H1 (cell line): ENCODE results near the gene TVP23A. TPM values are rescaled to one million over a fixed set of nuclear protein-coding genes. Genes with fewer than 3 reads are reported as not detected.

Source experiments
- CTCF ChIA-PET: fragments of 300-600 bp; sonication (Branson Sonifier 250); formaldehyde crosslinking; loops from one replicate; lab custom pipeline; 2021; ENCODE audit not compliant: partially characterized antibody; lab: Charles Lee
- POLR2A ChIA-PET: fragments of 300-600 bp; sonication (Branson Sonifier 250); formaldehyde crosslinking; loops from one replicate; lab custom pipeline; 2021; ENCODE audit warnings: inconsistent platforms; ENCODE audit not compliant: partially characterized antibody; lab: Charles Lee
- DNase-seq, 2 experiments: peaks; one replicate each; pipeline versions ENCODE4 v3.0.0 to v3.0.0-alpha.2; 2010 to 2022; ENCODE audit warnings: low spot score in 2 of 2, low read depth in 1 of 2, mixed read lengths in 1 of 2
- FAIRE-seq: peaks from 2 replicates; lab custom pipeline; 2011; peaks lifted over from hg19 to GRCh38; lab: Jason Lieb, UNC
- H2AFZ ChIP-seq: 2 replicates; pipeline ENCODE4 v1.8.1; 2012; ENCODE audit warnings: low read length, inconsistent platforms
- H2AK5ac ChIP-seq: 2 replicates; pipeline ENCODE4 v1.6.1; 2013; ENCODE audit warnings: low read depth, low read length
- H2BK120ac ChIP-seq: replicated peaks from 2 replicates; pipeline ENCODE3; 2013; ENCODE audit warnings: low read depth, low read length, inconsistent platforms
- H2BK12ac ChIP-seq: 2 replicates; pipeline ENCODE4 v1.6.1; 2013; ENCODE audit warnings: low read depth, low read length
- H2BK15ac ChIP-seq: 2 replicates; pipeline ENCODE4 v1.6.1; 2013; ENCODE audit warnings: low read length
- H2BK20ac ChIP-seq: 2 replicates; pipeline ENCODE4 v1.6.1; 2013; ENCODE audit warnings: low read length
- H2BK5ac ChIP-seq: 2 replicates; pipeline ENCODE4 v1.6.1; 2013; ENCODE audit warnings: low read depth, low read length
- H3K14ac ChIP-seq: 2 replicates; pipeline ENCODE4 v1.6.1; 2013; ENCODE audit warnings: inconsistent platforms; ENCODE audit not compliant: insufficient read length
- H3K18ac ChIP-seq: 2 replicates; pipeline ENCODE4 v1.6.1; 2013; ENCODE audit warnings: low read length; ENCODE audit errors: extremely low read depth
- H3K23ac ChIP-seq: 2 replicates; pipeline ENCODE4 v1.6.1; 2013; ENCODE audit warnings: inconsistent platforms; ENCODE audit not compliant: insufficient read length
- H3K23me2 ChIP-seq: 2 replicates; pipeline ENCODE4 v1.6.1; 2013; ENCODE audit warnings: low read depth, low read length
- H3K27ac ChIP-seq: 2 replicates; pipeline ENCODE4 v1.6.1; 2011; ENCODE audit warnings: low read depth, low read length, inconsistent platforms
- H3K27me3 ChIP-seq, 4 experiments: replicated peaks in 1 of 4; 1 replicate in 1 of 4; 2 replicates in 3 of 4; pipeline versions ENCODE4 v1.6.1 to v1.8.1; 2011 to 2013; ENCODE audit warnings: low read length in 3 of 4, mild to moderate bottlenecking in 3 of 4, inconsistent platforms in 2 of 4, mixed read lengths in 2 of 4, moderate library complexity in 1 of 4; ENCODE audit not compliant: control insufficient read depth in 3 of 4, insufficient read depth in 3 of 4; ENCODE audit errors: extremely low read depth in 1 of 4
- H3K36me3 ChIP-seq, 4 experiments: 2 replicates each; pipeline versions ENCODE4 v1.6.1 to v1.8.1; 2011 to 2013; ENCODE audit warnings: mild to moderate bottlenecking in 4 of 4, low read length in 3 of 4, moderate library complexity in 2 of 4, control low read depth in 1 of 4, inconsistent platforms in 1 of 4; ENCODE audit not compliant: insufficient read depth in 4 of 4, control insufficient read depth in 2 of 4
- H3K4ac ChIP-seq: replicated peaks from 2 replicates; pipeline ENCODE3; 2013; ENCODE audit warnings: low read length, low read depth, mixed read lengths, inconsistent platforms; ENCODE audit not compliant: insufficient read length
- H3K4me1 ChIP-seq, 4 experiments: replicated peaks in 1 of 4; 1 replicate in 1 of 4; 2 replicates in 3 of 4; pipeline versions ENCODE4 v1.6.1 to v1.8.1; 2011 to 2013; ENCODE audit warnings: low read length in 3 of 4, inconsistent platforms in 2 of 4, mixed read lengths in 1 of 4; ENCODE audit not compliant: insufficient read depth in 4 of 4, control insufficient read depth in 3 of 4
- H3K4me2 ChIP-seq, 2 experiments: 2 replicates each; pipeline versions ENCODE4 v1.6.1 to v1.8.1; 2011 to 2013; ENCODE audit warnings: low read depth in 2 of 2, low read length in 2 of 2, control low read depth in 1 of 2, inconsistent platforms in 1 of 2, mild to moderate bottlenecking in 1 of 2; ENCODE audit not compliant: insufficient read depth in 1 of 2
- H3K4me3 ChIP-seq, 4 experiments: fragments of 200-600, 300-600 bp in 1 of 4; sonication (generic), shearing (Covaris generic), sonication (Bioruptor Twin) in 1 of 4; 2 replicates each; pipeline versions ENCODE4 v1.5.1 to v1.8.1; 2011 to 2016; ENCODE audit warnings: low read length in 4 of 4, low read depth in 3 of 4, control low read depth in 2 of 4, inconsistent platforms in 2 of 4, mild to moderate bottlenecking in 2 of 4, mixed read lengths in 1 of 4, moderate library complexity in 1 of 4; ENCODE audit not compliant: insufficient read depth in 2 of 4; ENCODE audit errors: extremely low read depth in 1 of 4
- H3K56ac ChIP-seq: replicated peaks from 2 replicates; pipeline ENCODE3; 2013; ENCODE audit warnings: low read depth, mild to moderate bottlenecking, mixed read lengths, low read length, inconsistent platforms; ENCODE audit not compliant: insufficient read length
- H3K79me1 ChIP-seq: 2 replicates; pipeline ENCODE4 v1.6.1; 2013; ENCODE audit warnings: low read depth, low read length, control low read depth
- H3K79me2 ChIP-seq, 2 experiments: 2 replicates each; pipeline versions ENCODE4 v1.6.1 to v1.8.1; 2012 to 2013; ENCODE audit warnings: low read length in 2 of 2, mild to moderate bottlenecking in 2 of 2, inconsistent platforms in 1 of 2; ENCODE audit not compliant: insufficient read depth in 2 of 2, control insufficient read depth in 1 of 2
- H3K9ac ChIP-seq, 4 experiments: replicated peaks in 1 of 4; 1 replicate in 1 of 4; 2 replicates in 3 of 4; pipeline versions ENCODE4 v1.6.1 to v1.8.1; 2011 to 2013; ENCODE audit warnings: low read depth in 3 of 4, low read length in 3 of 4, control low read depth in 2 of 4, mild to moderate bottlenecking in 2 of 4, moderate library complexity in 2 of 4, inconsistent platforms in 1 of 4; ENCODE audit errors: extremely low read depth in 1 of 4
- H3K9me3 ChIP-seq, 2 experiments: 2 replicates each; pipeline versions ENCODE4 v1.6.1 to v1.8.1; 2012 to 2013; ENCODE audit warnings: mild to moderate bottlenecking in 2 of 2, moderate library complexity in 2 of 2, control low read depth in 1 of 2, inconsistent platforms in 1 of 2, low read depth in 1 of 2, low read length in 1 of 2, mixed read lengths in 1 of 2; ENCODE audit not compliant: insufficient read depth in 2 of 2
- H4K20me1 ChIP-seq, 2 experiments: replicated peaks in 1 of 2; 2 replicates each; pipeline versions ENCODE3 to v1.8.1; 2011 to 2013; ENCODE audit warnings: inconsistent platforms in 2 of 2, low read length in 2 of 2, mild to moderate bottlenecking in 1 of 2; ENCODE audit not compliant: insufficient read depth in 2 of 2, control insufficient read depth in 1 of 2
- H4K5ac ChIP-seq: 2 replicates; pipeline ENCODE4 v1.6.1; 2013; ENCODE audit warnings: low read length, low read depth, mixed read lengths, inconsistent platforms; ENCODE audit not compliant: insufficient read length
- H4K8ac ChIP-seq: 2 replicates; pipeline ENCODE4 v1.8.0; 2013; ENCODE audit warnings: mild to moderate bottlenecking, moderate library complexity, low read length, inconsistent platforms; ENCODE audit not compliant: insufficient read depth; ENCODE audit errors: extremely low read depth
- H4K91ac ChIP-seq: replicated peaks from 2 replicates; pipeline ENCODE3; 2013; ENCODE audit warnings: low read length, mixed read lengths, inconsistent platforms; ENCODE audit not compliant: insufficient read length
- BACH1 ChIP-seq: IDR thresholded peaks from 2 replicates; pipeline ENCODE4 v1.6.1; 2012; ENCODE audit warnings: low read length, improper control_type of control experiment
- CBX8 ChIP-seq: fragments of 300-800, 300-1000 bp; sonication (generic); IDR thresholded peaks from 2 replicates; pipeline ENCODE4 v1.7.1; 2016; ENCODE audit warnings: low read depth, low read length, borderline replicate concordance
- CTBP2 ChIP-seq: IDR thresholded peaks from 2 replicates; pipeline ENCODE4 v1.7.0; 2011; ENCODE audit warnings: borderline replicate concordance, mild to moderate bottlenecking, moderate library complexity, mixed read lengths, low read length; ENCODE audit not compliant: insufficient read depth, insufficient read length
- EZH2 ChIP-seq: fragments of 200-600 bp; sonication (generic); IDR thresholded peaks from 2 replicates; pipeline ENCODE4 v1.7.1; 2012; ENCODE audit warnings: low read depth, mild to moderate bottlenecking, moderate library complexity, low read length, inconsistent platforms; ENCODE audit not compliant: severe bottlenecking
- GTF2F1 ChIP-seq: IDR thresholded peaks from 2 replicates; pipeline ENCODE4 v1.6.1; 2012; ENCODE audit warnings: low read depth, low read length, improper control_type of control experiment, borderline replicate concordance
- JUND ChIP-seq: IDR thresholded peaks from 2 replicates; pipeline ENCODE4 v1.6.1; 2011; ENCODE audit warnings: mild to moderate bottlenecking, improper control_type of control experiment, low read length
- NANOG ChIP-seq: IDR thresholded peaks from 2 replicates; pipeline ENCODE4 v1.6.1; 2011; ENCODE audit warnings: low read length, low read depth, mild to moderate bottlenecking, inconsistent platforms; ENCODE audit not compliant: insufficient read depth, poor library complexity, severe bottlenecking
- POLR2AphosphoS5 ChIP-seq: IDR thresholded peaks from 2 replicates; pipeline ENCODE4 v1.6.1; 2011; ENCODE audit warnings: low read depth, low read length
- RBBP5 ChIP-seq: IDR thresholded peaks from 2 replicates; pipeline ENCODE4 v1.7.1; 2012; ENCODE audit warnings: low read depth, mild to moderate bottlenecking, inconsistent platforms, low read length, moderate library complexity, borderline replicate concordance
- SAP30 ChIP-seq: fragments of 300-600 bp; sonication (generic); IDR thresholded peaks from 2 replicates; pipeline ENCODE4 v1.7.1; 2012; ENCODE audit warnings: low read length, moderate library complexity, mild to moderate bottlenecking, inconsistent platforms; ENCODE audit not compliant: insufficient read depth, insufficient replicate concordance
- SP1 ChIP-seq: IDR thresholded peaks from 2 replicates; pipeline ENCODE4 v1.6.1; 2011; ENCODE audit warnings: low read depth, low read length
- SP4 ChIP-seq: IDR thresholded peaks from 2 replicates; pipeline ENCODE4 v1.6.1; 2012; ENCODE audit warnings: low read length, inconsistent platforms
- TAF1 ChIP-seq: IDR thresholded peaks from 2 replicates; pipeline ENCODE4 v1.6.1; 2011; ENCODE audit warnings: mild to moderate bottlenecking, low read depth, low read length
- TCF12 ChIP-seq: IDR thresholded peaks from 2 replicates; pipeline ENCODE4 v1.6.1; 2011; ENCODE audit warnings: low read depth, mild to moderate bottlenecking, low read length
- YY1 ChIP-seq: IDR thresholded peaks from 2 replicates; pipeline ENCODE4 v1.6.1; 2011; ENCODE audit warnings: low read depth, mild to moderate bottlenecking, low read length
- WGBS, 2 experiments: shearing (Covaris generic) in 1 of 2; methylation state at CpG; one replicate each; pipeline versions ENCODE4 v1.1.6 to v1.1.7; 2013 to 2015; ENCODE audit warnings: low lambda C conversion rate in 2 of 2, mixed read lengths in 2 of 2, inconsistent platforms in 1 of 2, low coverage in 1 of 2, missing lambda C conversion rate in 1 of 2; ENCODE audit not compliant: insufficient replicate concordance in 2 of 2, insufficient coverage in 1 of 2, insufficient read length in 1 of 2; ENCODE audit errors: extremely low coverage in 1 of 2, missing lambda C conversion rate in 1 of 2; 5-methylcytosine and 5-hydroxymethylcytosine counted together
- polyA plus RNA-seq, 7 experiments: library from polyadenylated mRNA; depleted of rRNA in 3 of 7; stranded (reverse) in 5 of 7; unstranded in 2 of 7; fragments of >200 nt in 5 of 7; fragments of 200-250 nt in 2 of 7; gene quantifications; 1 replicate in 5 of 7; 2 replicates in 1 of 7; 4 replicates in 1 of 7; pipeline versions ENCODE4 v1.2.1 to v1.2.3, GENCODE V29; 2011 to 2013; ENCODE audit warnings: missing spikeins in 2 of 7, mixed read lengths in 2 of 7
- total RNA-seq: library from RNA; stranded (reverse); fragmentation: NEBNext Ultra II Directional; extraction: Animal tissue kit (Norgen Biotek cat#: 25700); gene quantifications from 2 replicates; pipeline ENCODE4 v1.2.1, GENCODE V29; 2021

The TVP23A gene
- total and polyA plus RNA-seq, 2 of the 8 experiments (the other 6 are each of a cell fraction or from before 2014, with no cell fraction given): 2.2 to 3.1 TPM

- Histone ChIP-seq H3K27me3 (no peaks in the 10 kb centered on the region), H4K91ac (no peak overlapping the region), H4K8ac (no peak overlapping the region), H3K4me3 (no peak overlapping the region), H3K4me1 (no peaks in the 10 kb centered on the region), H3K14ac (no peak overlapping the region), H3K23me2 (no peaks in the 10 kb centered on the region), H2BK12ac (no peak overlapping the region), H3K4ac (no peak overlapping the region), H2AFZ (no peak overlapping the region), H2BK20ac (no peak overlapping the region), H3K27ac (no peak overlapping the region), H2AK5ac (no peak overlapping the region), H3K79me2 (no peaks in the 10 kb centered on the region), H3K23ac (no peak overlapping the region), H2BK15ac (no peak overlapping the region), H3K18ac (no peak overlapping the region), H3K9ac (no peak overlapping the region), H4K20me1 (peaks cover 0 to 2% of the 10 kb centered on the region in 2 experiments), H3K4me2 (no peak overlapping the region), H3K36me3 (no peaks in the 10 kb centered on the region), H2BK5ac (no peak overlapping the region), H4K5ac (no peak overlapping the region), H3K9me3 (no peaks in the 10 kb centered on the region), H3K56ac (no peak overlapping the region), H3K79me1 (no peaks in the 10 kb centered on the region), H2BK120ac (no peak overlapping the region)
- ChIA-PET CTCF (interaction anchor here (2.3 kb wide), 1 partner anchor 143 kb away, joined by 5 read pairs; no protein-coding TSS in a partner anchor), POLR2A (no interaction called here)
- WGBS, 2 experiments: 91% methylated on average over 4 of the region's 4 CpGs; no CpG with 5 or more reads in 1 of the 2 experiments
- FAIRE-seq: no peak
- TF ChIP-seq BACH1 (no peak), TCF12 (no peak), SP1 (no peak), EZH2 (no peak), CBX8 (no peak), SP4 (no peak), SAP30 (no peak), CTBP2 (no peak), JUND (no peak), TAF1 (no peak), YY1 (no peak), NANOG (no peak), POLR2AphosphoS5 (no peak), GTF2F1 (no peak), RBBP5 (no peak)
- no peak for DNase-seq
Observed at GRCh38 chr16:10776280-10776679, 42.3 kb downstream of the TVP23A start.
